Measurements from ENCODE around the gene UGT2B28.
"Not testable (repeated sequence)": the region's sequence is repeated elsewhere in the genome, so short reads cannot be mapped to it uniquely, and the experiment has no call there.

The UGT2B28 gene

GRCh38 chr4:69343558-69344420 is 63.5 kb downstream of the UGT2B28 start:
- not testable (repeated sequence) for DNase-seq (ENCODE audit: low spot score)

Measured in HuH-7 (cell line).